ENCODE measurements around the gene PTGES2.
"Not testable (repeated sequence)": the region's sequence is repeated elsewhere in the genome, so short reads cannot be mapped to it uniquely, and the experiment has no call there.

Gene PTGES2

GRCh38 chr9:128118971-128119665, 8.4 kb downstream of the PTGES2 start:
- no peak for DNase-seq

- DNase-seq, result no peak
Measured at GRCh38 chr9:128118472-128118857, 9.1 kb downstream of the PTGES2 start.

DNA sequence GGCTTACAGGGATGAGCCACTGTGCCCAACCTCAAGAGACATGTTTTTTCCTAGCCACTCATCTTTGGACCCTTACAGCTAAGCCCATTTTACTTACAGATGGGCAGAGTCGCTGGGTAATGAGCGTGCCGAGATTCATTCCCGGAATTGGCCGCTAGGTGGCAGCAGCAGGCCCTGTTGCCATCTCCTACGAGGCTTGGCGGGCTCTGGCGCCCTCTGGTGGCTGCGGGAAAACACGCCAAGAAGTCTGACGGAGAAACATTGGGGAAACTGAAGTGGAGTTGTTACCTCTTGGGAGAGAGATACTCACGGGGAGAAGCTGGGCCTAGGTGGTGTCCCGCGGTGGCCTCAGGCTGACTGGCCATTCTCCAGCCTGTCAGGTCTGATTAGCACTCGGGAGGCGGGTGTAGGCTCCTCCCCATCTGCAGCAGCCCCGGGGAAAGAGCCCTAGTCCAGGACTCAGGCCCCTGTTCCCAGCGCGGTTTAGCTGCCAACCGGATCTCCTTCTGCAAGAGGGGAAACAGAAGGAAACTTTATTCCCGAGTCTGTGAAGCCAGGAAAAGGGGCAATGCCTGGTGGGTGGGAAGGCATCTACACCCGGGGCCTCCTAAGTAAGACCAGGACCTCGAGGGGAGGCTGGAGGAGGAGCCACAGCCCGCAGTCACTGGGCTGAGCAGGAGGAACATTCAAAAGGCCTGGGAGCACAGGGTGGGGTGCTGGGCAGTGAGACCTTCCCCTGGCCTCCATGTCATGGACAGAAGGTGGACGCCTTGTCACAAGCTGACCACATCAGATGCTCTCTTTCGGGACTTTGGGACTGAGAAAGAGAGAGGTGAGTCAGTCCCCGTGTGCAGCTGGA, 9.7 kb downstream of the PTGES2 start:
- peak; percentile 88 for DNase-seq

- DNase-seq, result no peak
Measured at GRCh38 chr9:128116104-128117083, 11.1 kb downstream of the PTGES2 start.

- no peak for DNase-seq
Measured at GRCh38 chr9:128115187-128116103, 12.1 kb downstream of the PTGES2 start.

GRCh38 chr9:128114326-128115186, 13.0 kb downstream of the PTGES2 start:
- no peak for DNase-seq

- no peak for DNase-seq
Measured at GRCh38 chr9:128113526-128114325, 13.8 kb downstream of the PTGES2 start.

- not testable (repeated sequence) for DNase-seq
Measured at GRCh38 chr9:128111726-128112125, 15.8 kb downstream of the PTGES2 start.

GRCh38 chr9:128109050-128109709, 18.3 kb downstream of the PTGES2 start:
- no peak for DNase-seq

GRCh38 chr9:128108269-128109049, 19.1 kb downstream of the PTGES2 start:
- no peak for DNase-seq

- DNase-seq, result no peak
Measured at GRCh38 chr9:128107468-128108268, 19.9 kb downstream of the PTGES2 start.

DNA sequence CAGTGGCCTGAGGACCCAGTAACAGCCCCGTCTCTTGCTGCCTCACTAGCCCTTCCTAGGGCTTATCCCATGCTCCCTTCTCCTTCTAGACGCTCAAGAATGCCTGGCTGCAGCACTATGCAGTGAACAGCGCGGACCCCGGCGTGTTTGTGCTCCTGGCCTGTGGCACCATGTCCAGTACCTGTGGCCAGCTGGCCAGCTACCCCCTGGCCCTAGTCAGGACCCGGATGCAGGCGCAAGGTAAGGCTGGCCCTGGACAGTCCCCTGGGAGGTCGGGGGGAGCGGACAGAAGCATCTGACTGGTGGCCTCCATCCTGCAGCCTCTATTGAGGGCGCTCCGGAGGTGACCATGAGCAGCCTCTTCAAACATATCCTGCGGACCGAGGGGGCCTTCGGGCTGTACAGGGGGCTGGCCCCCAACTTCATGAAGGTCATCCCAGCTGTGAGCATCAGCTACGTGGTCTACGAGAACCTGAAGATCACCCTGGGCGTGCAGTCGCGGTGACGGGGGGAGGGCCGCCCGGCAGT, 20.5 kb downstream of the PTGES2 start:
- DNase-seq, result no peak

GRCh38 chr9:128106181-128106939, 21.2 kb downstream of the PTGES2 start:
- DNase-seq, result no peak

DNA sequence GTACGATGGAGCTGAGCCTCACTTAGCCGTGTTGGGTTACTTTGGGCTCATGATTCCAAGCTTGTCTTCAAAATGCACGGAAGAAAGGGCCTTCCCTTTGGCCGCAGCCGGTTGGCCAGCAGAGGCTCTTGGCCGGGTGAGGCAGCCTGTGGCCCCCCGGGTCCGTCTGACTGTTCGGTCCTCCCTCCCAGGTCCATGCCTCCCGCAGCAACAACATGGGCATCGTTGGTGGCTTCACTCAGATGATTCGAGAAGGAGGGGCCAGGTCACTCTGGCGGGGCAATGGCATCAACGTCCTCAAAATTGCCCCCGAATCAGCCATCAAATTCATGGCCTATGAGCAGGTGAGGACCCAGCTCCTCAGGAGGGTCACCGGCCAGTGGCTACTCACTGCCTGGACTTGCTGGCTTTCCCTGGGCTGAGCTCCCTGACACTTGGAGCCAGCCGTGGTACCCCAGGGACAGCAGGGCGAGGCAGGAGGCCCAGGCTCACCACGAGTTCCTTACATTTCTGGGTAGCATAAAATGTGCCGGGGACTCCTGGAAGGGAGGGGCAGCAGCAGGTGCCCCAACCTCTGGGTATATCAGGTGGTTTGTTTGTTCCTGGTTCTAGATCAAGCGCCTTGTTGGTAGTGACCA, 21.9 kb downstream of the PTGES2 start:
- DNase-seq, result no peak

GRCh38 chr9:128104171-128104618, 23.3 kb downstream of the PTGES2 start:
- peak; percentile 67 for DNase-seq

- no peak for DNase-seq
Measured at GRCh38 chr9:128103589-128103962, 24.0 kb downstream of the PTGES2 start.

Measured in NCI-H1092 (cell line).